Tibial nerve (tissue), 4 donors: ENCODE data around the gene TAF11L10.
"Not testable (repeated sequence)": the region's sequence is repeated elsewhere in the genome, so short reads cannot be mapped to it uniquely, and the experiment has no call there.

Experiments
- CTCF ChIP-seq, 5 experiments: fragments of 200-600 bp in 3 of 5; fragments of 450-650 bp in 2 of 5; sonication (generic) in 3 of 5; IDR thresholded peaks; one replicate each; pipeline ENCODE4 v1.5.1; 2016 to 2019; ENCODE audit warnings: antibody characterized with exemption in 5 of 5, mild to moderate bottlenecking in 3 of 5, moderate library complexity in 2 of 5
- EP300 ChIP-seq, 2 donors: sonication (generic); formaldehyde crosslinking; IDR thresholded peaks; one replicate each; pipeline ENCODE4 v1.6.1; 2017; ENCODE audit warnings: antibody characterized with exemption in 2 of 2, mild to moderate bottlenecking in 1 of 2
- POLR2A ChIP-seq, 2 donors: fragments of 450-650 bp; IDR thresholded peaks; one replicate each; pipeline ENCODE4 v1.6.1; 2017; ENCODE audit warnings: antibody characterized with exemption in 2 of 2, mild to moderate bottlenecking in 2 of 2, moderate library complexity in 2 of 2

- not testable (repeated sequence) for TF ChIP-seq CTCF, POLR2A, EP300 (IDR thresholded peaks at IDR 0.05)
These were observed 9.8 kb upstream of the TAF11L10 start for GRCh38 chr5:17607461-17607860.
